HepG2 (cell line): Measurements from ENCODE around the gene SLC22A12. TPM values are rescaled to one million over a fixed set of nuclear protein-coding genes. Genes with fewer than 3 reads are reported as not detected.
A peak's percentile ranks its signal among the peaks of the same experiment; 100 is the strongest.

Source experiments
- CHD2 ChIP-seq: IDR thresholded peaks from 2 replicates; pipeline ENCODE4 v1.6.1; 2011; ENCODE audit warnings: low read depth, low read length, improper control_type of control experiment
- FOSL2 ChIP-seq: sonication (generic); formaldehyde crosslinking; IDR thresholded peaks from 2 replicates; pipeline ENCODE4 v1.4.0; 2020; ENCODE audit warnings: missing genetic modification reagents
- HOMEZ ChIP-seq: IDR thresholded peaks from 2 replicates; pipeline ENCODE4 v1.6.1; 2016; ENCODE audit warnings: low read depth
- KDM4B ChIP-seq: sonication (generic); formaldehyde crosslinking; IDR thresholded peaks from 2 replicates; pipeline ENCODE4 v1.4.0; 2020; ENCODE audit warnings: missing genetic modification reagents
- NR2F6 ChIP-seq, 2 experiments: IDR thresholded peaks; 2 replicates each; pipeline ENCODE4 v1.6.1; 2016; ENCODE audit warnings: antibody characterized with exemption in 1 of 2, mild to moderate bottlenecking in 1 of 2
- PATZ1 ChIP-seq: sonication (generic); formaldehyde crosslinking; IDR thresholded peaks from 2 replicates; pipeline ENCODE4 v1.4.0; 2020; ENCODE audit warnings: missing genetic modification reagents
- RXRA ChIP-seq: sonication (generic); formaldehyde crosslinking; IDR thresholded peaks from 2 replicates; pipeline ENCODE4 v1.5.1; 2020; ENCODE audit warnings: missing genetic modification reagents
- SOX13 ChIP-seq, 3 experiments: fragments of 450-650 bp in 1 of 3; sonication (generic) in 1 of 3; formaldehyde crosslinking in 1 of 3; IDR thresholded peaks in 2 of 3; conservative IDR thresholded peaks in 1 of 3; 2 replicates each; pipeline versions ENCODE4 v1.5.0 to v1.6.1; 2016 to 2020; ENCODE audit warnings: antibody characterized with exemption in 1 of 3, mild to moderate bottlenecking in 1 of 3, missing compliant biosample characterization in 1 of 3, missing genetic modification reagents in 1 of 3, moderate library complexity in 1 of 3
- ZBTB26 ChIP-seq: IDR thresholded peaks from 2 replicates; pipeline ENCODE4 v1.6.1; 2016; ENCODE audit warnings: missing compliant biosample characterization, missing genetic modification reagents, borderline replicate concordance
- ZFP62 ChIP-seq: sonication (generic); formaldehyde crosslinking; IDR thresholded peaks from 2 replicates; pipeline ENCODE4 v1.4.0; 2020; ENCODE audit warnings: missing genetic modification reagents
- ZFY ChIP-seq: sonication (generic); formaldehyde crosslinking; IDR thresholded peaks from 2 replicates; pipeline ENCODE4 v1.4.0; 2020; ENCODE audit warnings: missing genetic modification reagents
- ZMAT3 ChIP-seq: sonication (generic); formaldehyde crosslinking; conservative IDR thresholded peaks from 2 replicates; pipeline ENCODE4 v1.7.0; 2021; ENCODE audit warnings: missing genetic modification reagents
- ZNF205 ChIP-seq: IDR thresholded peaks from 2 replicates; pipeline ENCODE4 v1.6.1; 2018; ENCODE audit warnings: missing biosample characterization, missing genetic modification reagents
- ZNF329 ChIP-seq: sonication (generic); formaldehyde crosslinking; IDR thresholded peaks from 2 replicates; pipeline ENCODE4 v1.9.0; 2021; ENCODE audit warnings: low read depth, mild to moderate bottlenecking, missing genetic modification reagents
- ZNF891 ChIP-seq: sonication (generic); formaldehyde crosslinking; IDR thresholded peaks from 2 replicates; pipeline ENCODE4 v1.5.0; 2020; ENCODE audit warnings: mild to moderate bottlenecking, missing genetic modification reagents
- ZSCAN25 ChIP-seq: sonication (generic); formaldehyde crosslinking; IDR thresholded peaks from 2 replicates; pipeline ENCODE4 v1.8.0; 2022; ENCODE audit warnings: mild to moderate bottlenecking, missing genetic modification reagents
- polyA plus RNA-seq, 8 experiments: library from polyadenylated mRNA; depleted of rRNA in 3 of 8; stranded (reverse) in 7 of 8; unstranded in 1 of 8; fragments of >200 nt; fragmentation: Illumina TruSeq in 4 of 8; extraction: Trizol in 4 of 8; gene quantifications; 2 replicates each; pipeline versions ENCODE4 v1.2.1 to v1.2.3, GENCODE V29; 2011 to 2016; ENCODE audit warnings: low read depth in 4 of 8, missing spikeins in 1 of 8, mixed read lengths in 1 of 8; ENCODE audit not compliant: insufficient read depth in 1 of 8
- total RNA-seq, 5 experiments: library from RNA; depleted of rRNA; stranded (reverse); fragments of >200 nt; fragmentation: Illumina TruSeq; extraction: Trizol; gene quantifications; 2 replicates each; pipeline ENCODE4 v1.2.3, GENCODE V29; 2016; ENCODE audit warnings: low read depth in 1 of 5
- TF ChIP-seq, protein P1 (sequence below): sonication (generic); formaldehyde crosslinking; IDR thresholded peaks from 2 replicates; pipeline ENCODE4 v1.4.0; 2020; ENCODE audit warnings: missing genetic modification reagents
- TF ChIP-seq, protein P2 (sequence below): sonication (generic); formaldehyde crosslinking; conservative IDR thresholded peaks from 2 replicates; pipeline ENCODE4 v1.4.0; 2020; ENCODE audit warnings: mild to moderate bottlenecking, missing genetic modification reagents, moderate library complexity
- TF ChIP-seq, protein P3 (sequence below): sonication (generic); formaldehyde crosslinking; IDR thresholded peaks from 2 replicates; pipeline ENCODE4 v1.8.1; 2023; ENCODE audit warnings: mild to moderate bottlenecking, missing genetic modification reagents, borderline replicate concordance

The SLC22A12 gene
- total and polyA plus RNA-seq, 2 of the 13 experiments (the other 11 are each of a cell fraction or from before 2014, with no cell fraction given): not detected

GRCh38 chr11:64608636-64609035 is 17.6 kb downstream of the SLC22A12 start (continued):
- TF ChIP-seq PATZ1 (CRISPR knock-in tag): peak; percentile 73
- no peak for TF ChIP-seq ZNF891 (CRISPR knock-in tag)
- TF ChIP-seq RXRA (CRISPR knock-in tag): 0 out of 2 replicates have a peak, but pooled peaks have one; percentile 30
- TF ChIP-seq ZNF329 (CRISPR knock-in tag): no peak
- TF ChIP-seq, protein P1, sequence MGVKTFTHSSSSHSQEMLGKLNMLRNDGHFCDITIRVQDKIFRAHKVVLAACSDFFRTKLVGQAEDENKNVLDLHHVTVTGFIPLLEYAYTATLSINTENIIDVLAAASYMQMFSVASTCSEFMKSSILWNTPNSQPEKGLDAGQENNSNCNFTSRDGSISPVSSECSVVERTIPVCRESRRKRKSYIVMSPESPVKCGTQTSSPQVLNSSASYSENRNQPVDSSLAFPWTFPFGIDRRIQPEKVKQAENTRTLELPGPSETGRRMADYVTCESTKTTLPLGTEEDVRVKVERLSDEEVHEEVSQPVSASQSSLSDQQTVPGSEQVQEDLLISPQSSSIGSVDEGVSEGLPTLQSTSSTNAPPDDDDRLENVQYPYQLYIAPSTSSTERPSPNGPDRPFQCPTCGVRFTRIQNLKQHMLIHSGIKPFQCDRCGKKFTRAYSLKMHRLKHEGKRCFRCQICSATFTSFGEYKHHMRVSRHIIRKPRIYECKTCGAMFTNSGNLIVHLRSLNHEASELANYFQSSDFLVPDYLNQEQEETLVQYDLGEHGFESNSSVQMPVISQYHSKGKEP (CRISPR knock-in tag): no peak
- no peak for TF ChIP-seq ZFY (CRISPR knock-in tag)
- TF ChIP-seq NR2F6 (IDR thresholded peaks at IDR 0.05): no peak
- TF ChIP-seq NR2F6 (CRISPR knock-in tag; IDR thresholded peaks at IDR 0.05): 0 out of 2 replicates have a peak, but pooled peaks have one; percentile 26
- TF ChIP-seq ZBTB26 (CRISPR knock-in tag): no peak
- no peak for TF ChIP-seq KDM4B
- 0 out of 2 replicates have a peak, but pooled peaks have one; percentile 7 for TF ChIP-seq FOSL2 (CRISPR knock-in tag)
- TF ChIP-seq ZMAT3 (CRISPR knock-in tag): no peak
- no peak for TF ChIP-seq SOX13 (IDR thresholded peaks at IDR 0.05)
- peak in 1 of 2 experiments; percentile 11; a peak in 1 of 4 replicates for TF ChIP-seq SOX13 (CRISPR knock-in tag; conservative IDR thresholded peaks at IDR 0.05 in 1 of 2, IDR thresholded peaks at IDR 0.05 in 1 of 2)
- TF ChIP-seq ZFP62: no peak
- TF ChIP-seq ZSCAN25 (CRISPR knock-in tag): 0 out of 2 replicates have a peak, but pooled peaks have one; percentile 24
- no peak for TF ChIP-seq CHD2
- TF ChIP-seq HOMEZ: peak; percentile 49; the same call in 1 of the 2 replicates
- TF ChIP-seq, protein P2, sequence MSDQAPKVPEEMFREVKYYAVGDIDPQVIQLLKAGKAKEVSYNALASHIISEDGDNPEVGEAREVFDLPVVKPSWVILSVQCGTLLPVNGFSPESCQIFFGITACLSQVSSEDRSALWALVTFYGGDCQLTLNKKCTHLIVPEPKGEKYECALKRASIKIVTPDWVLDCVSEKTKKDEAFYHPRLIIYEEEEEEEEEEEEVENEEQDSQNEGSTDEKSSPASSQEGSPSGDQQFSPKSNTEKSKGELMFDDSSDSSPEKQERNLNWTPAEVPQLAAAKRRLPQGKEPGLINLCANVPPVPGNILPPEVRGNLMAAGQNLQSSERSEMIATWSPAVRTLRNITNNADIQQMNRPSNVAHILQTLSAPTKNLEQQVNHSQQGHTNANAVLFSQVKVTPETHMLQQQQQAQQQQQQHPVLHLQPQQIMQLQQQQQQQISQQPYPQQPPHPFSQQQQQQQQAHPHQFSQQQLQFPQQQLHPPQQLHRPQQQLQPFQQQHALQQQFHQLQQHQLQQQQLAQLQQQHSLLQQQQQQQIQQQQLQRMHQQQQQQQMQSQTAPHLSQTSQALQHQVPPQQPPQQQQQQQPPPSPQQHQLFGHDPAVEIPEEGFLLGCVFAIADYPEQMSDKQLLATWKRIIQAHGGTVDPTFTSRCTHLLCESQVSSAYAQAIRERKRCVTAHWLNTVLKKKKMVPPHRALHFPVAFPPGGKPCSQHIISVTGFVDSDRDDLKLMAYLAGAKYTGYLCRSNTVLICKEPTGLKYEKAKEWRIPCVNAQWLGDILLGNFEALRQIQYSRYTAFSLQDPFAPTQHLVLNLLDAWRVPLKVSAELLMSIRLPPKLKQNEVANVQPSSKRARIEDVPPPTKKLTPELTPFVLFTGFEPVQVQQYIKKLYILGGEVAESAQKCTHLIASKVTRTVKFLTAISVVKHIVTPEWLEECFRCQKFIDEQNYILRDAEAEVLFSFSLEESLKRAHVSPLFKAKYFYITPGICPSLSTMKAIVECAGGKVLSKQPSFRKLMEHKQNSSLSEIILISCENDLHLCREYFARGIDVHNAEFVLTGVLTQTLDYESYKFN (CRISPR knock-in tag): 0 out of 2 replicates have a peak, but pooled peaks have one; percentile 22
- 0 out of 2 replicates have a peak, but pooled peaks have one; percentile 21 for TF ChIP-seq ZNF205 (CRISPR knock-in tag)
- TF ChIP-seq, protein P3, sequence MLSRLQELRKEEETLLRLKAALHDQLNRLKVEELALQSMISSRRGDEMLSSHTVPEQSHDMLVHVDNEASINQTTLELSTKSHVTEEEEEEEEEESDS (CRISPR knock-in tag): no peak
